Measurements from ENCODE around the gene ARHGAP10.

The ARHGAP10 gene

GRCh38 chr4:148007314-148007760, 275.4 kb downstream of the ARHGAP10 start:
- no peak for DNase-seq

- DNase-seq = no peak
Measured at GRCh38 chr4:148007792-148008191, 275.9 kb downstream of the ARHGAP10 start.

GRCh38 chr4:148015058-148015457, 283.2 kb downstream of the ARHGAP10 start:
- DNase-seq = no peak

- DNase-seq = no peak
Measured at GRCh38 chr4:148015468-148015867, 283.6 kb downstream of the ARHGAP10 start.

GRCh38 chr4:148016063-148016637, 284.3 kb downstream of the ARHGAP10 start:
- no peak for DNase-seq

GRCh38 chr4:148017801-148018200, 285.9 kb downstream of the ARHGAP10 start:
- DNase-seq = no peak

GRCh38 chr4:148021686-148022085, 289.8 kb downstream of the ARHGAP10 start:
- no peak for DNase-seq

GRCh38 chr4:148022975-148023374, 291.1 kb downstream of the ARHGAP10 start:
- DNase-seq = no peak

- no peak for DNase-seq
Measured at GRCh38 chr4:148023512-148024181, 291.8 kb downstream of the ARHGAP10 start.

GRCh38 chr4:148025981-148026380, 294.1 kb downstream of the ARHGAP10 start:
- no peak for DNase-seq

- DNase-seq = no peak
Measured at GRCh38 chr4:148027201-148027600, 295.3 kb downstream of the ARHGAP10 start.

- DNase-seq = no peak
Measured at GRCh38 chr4:148029781-148030180, 297.9 kb downstream of the ARHGAP10 start.

- DNase-seq = no peak
Measured at GRCh38 chr4:148030193-148030873, 298.4 kb downstream of the ARHGAP10 start.

- DNase-seq = no peak
Measured at GRCh38 chr4:148034813-148035212, 302.9 kb downstream of the ARHGAP10 start.

- no peak for DNase-seq
Measured at GRCh38 chr4:148041606-148042329, 309.9 kb downstream of the ARHGAP10 start.

- DNase-seq = no peak
Measured at GRCh38 chr4:148044089-148044911, 312.4 kb downstream of the ARHGAP10 start.

GRCh38 chr4:148044912-148045352, 313.0 kb downstream of the ARHGAP10 start:
- no peak for DNase-seq

- no peak for DNase-seq
Measured at GRCh38 chr4:148048598-148048997, 316.7 kb downstream of the ARHGAP10 start.

- no peak for DNase-seq
Measured at GRCh38 chr4:148051403-148051802, 319.5 kb downstream of the ARHGAP10 start.

- DNase-seq = no peak
Measured at GRCh38 chr4:148052448-148052847, 320.6 kb downstream of the ARHGAP10 start.

- no peak for DNase-seq
Measured at GRCh38 chr4:148053298-148054003, 321.6 kb downstream of the ARHGAP10 start.

- DNase-seq = no peak
Measured at GRCh38 chr4:148054275-148054674, 322.4 kb downstream of the ARHGAP10 start.
